H1 (cell line): Measurements from ENCODE around the gene RABGAP1.

Experiments
- EP300 ChIP-seq, 2 experiments: IDR thresholded peaks; 1 replicate in 1 of 2; 2 replicates in 1 of 2; pipeline ENCODE4 v1.6.1; 2011 to 2012; ENCODE audit warnings: low read depth in 2 of 2, low read length in 2 of 2, mild to moderate bottlenecking in 2 of 2, borderline replicate concordance in 1 of 2, inconsistent platforms in 1 of 2, moderate library complexity in 1 of 2
- TF ChIP-seq, protein P1 (sequence below): IDR thresholded peaks from 2 replicates; pipeline ENCODE4 v1.6.1; 2012; ENCODE audit warnings: inconsistent platforms
- TF ChIP-seq, protein P2 (sequence below), 3 experiments: IDR thresholded peaks; 1 replicate in 2 of 3; 2 replicates in 1 of 3; pipeline versions ENCODE4 v1.5.1 to v1.6.1; 2011; ENCODE audit warnings: low read length in 3 of 3, mild to moderate bottlenecking in 3 of 3, inconsistent platforms in 2 of 3, low read depth in 1 of 3, moderate library complexity in 1 of 3; ENCODE audit not compliant: insufficient read depth in 1 of 3; ENCODE audit errors: control extremely low read depth in 1 of 3

DNA sequence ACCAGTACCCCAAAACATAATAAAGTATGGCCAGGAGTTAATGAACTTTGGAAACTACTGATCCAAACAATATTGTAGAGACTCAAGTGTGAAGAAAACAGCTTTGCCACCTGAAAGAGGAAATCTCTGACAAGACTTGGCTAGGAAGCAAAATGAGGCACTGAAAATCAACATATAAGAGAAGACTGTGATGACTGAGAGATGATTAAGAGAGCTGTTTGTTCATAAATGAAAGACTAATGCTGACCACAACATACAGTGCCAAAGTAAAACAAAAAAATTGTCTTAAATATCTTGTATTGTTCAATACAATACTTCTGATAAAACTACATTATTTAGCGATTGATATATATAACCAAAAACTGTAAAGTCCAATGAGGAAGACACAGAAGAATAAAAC lies 42.9 kb upstream of the RABGAP1 start:
- TF ChIP-seq, protein P1, sequence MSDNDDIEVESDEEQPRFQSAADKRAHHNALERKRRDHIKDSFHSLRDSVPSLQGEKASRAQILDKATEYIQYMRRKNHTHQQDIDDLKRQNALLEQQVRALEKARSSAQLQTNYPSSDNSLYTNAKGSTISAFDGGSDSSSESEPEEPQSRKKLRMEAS: no peak
- TF ChIP-seq, protein P2, sequence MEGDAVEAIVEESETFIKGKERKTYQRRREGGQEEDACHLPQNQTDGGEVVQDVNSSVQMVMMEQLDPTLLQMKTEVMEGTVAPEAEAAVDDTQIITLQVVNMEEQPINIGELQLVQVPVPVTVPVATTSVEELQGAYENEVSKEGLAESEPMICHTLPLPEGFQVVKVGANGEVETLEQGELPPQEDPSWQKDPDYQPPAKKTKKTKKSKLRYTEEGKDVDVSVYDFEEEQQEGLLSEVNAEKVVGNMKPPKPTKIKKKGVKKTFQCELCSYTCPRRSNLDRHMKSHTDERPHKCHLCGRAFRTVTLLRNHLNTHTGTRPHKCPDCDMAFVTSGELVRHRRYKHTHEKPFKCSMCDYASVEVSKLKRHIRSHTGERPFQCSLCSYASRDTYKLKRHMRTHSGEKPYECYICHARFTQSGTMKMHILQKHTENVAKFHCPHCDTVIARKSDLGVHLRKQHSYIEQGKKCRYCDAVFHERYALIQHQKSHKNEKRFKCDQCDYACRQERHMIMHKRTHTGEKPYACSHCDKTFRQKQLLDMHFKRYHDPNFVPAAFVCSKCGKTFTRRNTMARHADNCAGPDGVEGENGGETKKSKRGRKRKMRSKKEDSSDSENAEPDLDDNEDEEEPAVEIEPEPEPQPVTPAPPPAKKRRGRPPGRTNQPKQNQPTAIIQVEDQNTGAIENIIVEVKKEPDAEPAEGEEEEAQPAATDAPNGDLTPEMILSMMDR (IDR thresholded peaks at IDR 0.05; ENCODE audit: control extremely low read depth in 1 of 3, insufficient read depth in 1 of 3, low read depth in 1 of 3, low read length in 3 of 3): no peak
- TF ChIP-seq EP300 (IDR thresholded peaks at IDR 0.05; ENCODE audit: borderline replicate concordance in 1 of 2, low read depth in 2 of 2, low read length in 2 of 2): no peak
